ENCODE measurements around the gene XIRP2. TPM values are rescaled to one million over a fixed set of nuclear protein-coding genes. Genes with fewer than 3 reads are reported as not detected.

XIRP2 gene
- total and polyA plus RNA-seq, 3 experiments from 2014 or later, result not detected

- POLR2A ChIA-PET, result no interaction called here
- no peak overlapping the region for H3K4me3 ChIP-seq (ENCODE audit: low read length)
- H3K4me3 Mint-ChIP-seq, result no peak overlapping the region
- H3K4me1 ChIP-seq (ENCODE audit: insufficient read depth, low read length), result no peaks in the 10 kb centered on the region
- peaks cover 0 to 29% (median 5%) of the 10 kb centered on the region in 5 donors for H3K9me3 Mint-ChIP-seq
- no peaks in the 10 kb centered on the region for H3K4me1 Mint-ChIP-seq
- no peak overlapping the region for H3K27ac ChIP-seq (ENCODE audit: low read depth, low read length)
- CTCF ChIA-PET, result no interaction called here
- H3K27ac Mint-ChIP-seq, result no peak overlapping the region
- no peaks in the 10 kb centered on the region for H3K27me3 Mint-ChIP-seq
- DNase-seq, result no peak
- no peaks in the 10 kb centered on the region for H3K36me3 Mint-ChIP-seq
- no peaks in the 10 kb centered on the region for H3K36me3 ChIP-seq (ENCODE audit: insufficient read depth, low read length)
- no peaks in the 10 kb centered on the region for H3K9me3 ChIP-seq (ENCODE audit: low read length)
- H3K27me3 ChIP-seq (ENCODE audit: insufficient read depth, low read length, poor library complexity, severe bottlenecking), result no peaks in the 10 kb centered on the region
Observed at GRCh38 chr2:167114018-167114417, 225.7 kb downstream of the XIRP2 start.

DNA sequence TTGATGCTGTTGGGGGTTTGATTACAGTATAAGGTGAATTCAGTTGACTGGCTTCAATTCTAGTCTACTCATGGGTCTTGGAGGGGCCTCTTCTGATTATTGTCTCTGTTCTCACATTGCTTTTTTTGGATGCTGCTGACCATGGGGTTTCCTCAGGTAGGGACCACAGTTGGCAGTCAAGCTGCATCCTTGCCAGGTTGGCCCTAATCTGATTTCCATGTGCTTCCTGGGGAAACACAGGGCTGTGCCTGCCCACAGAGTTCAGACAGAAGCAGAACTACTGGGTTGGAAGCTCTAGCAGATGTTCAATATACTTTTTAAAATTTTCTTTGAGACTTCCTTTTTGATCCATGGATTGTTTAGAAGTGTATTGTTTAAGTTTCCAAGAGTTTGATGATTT is 227.3 kb downstream of the XIRP2 start:
- H3K4me1 Mint-ChIP-seq, result no peaks in the 10 kb centered on the region
- no peak overlapping the region for H3K27ac Mint-ChIP-seq
- Histone ChIP-seq H3K27ac (ENCODE audit: low read depth, low read length) (no peak overlapping the region), H3K4me3 (ENCODE audit: low read length) (no peak overlapping the region), H3K36me3 (ENCODE audit: insufficient read depth, low read length) (no peaks in the 10 kb centered on the region), H3K4me1 (ENCODE audit: insufficient read depth, low read length) (no peaks in the 10 kb centered on the region), H3K9me3 (ENCODE audit: low read length) (no peaks in the 10 kb centered on the region), H3K27me3 (ENCODE audit: insufficient read depth, low read length, poor library complexity, severe bottlenecking) (no peaks in the 10 kb centered on the region)
- peaks cover 0 to 1% of the 10 kb centered on the region in 2 donors for H3K27me3 Mint-ChIP-seq
- no peak for DNase-seq
- no peaks in the 10 kb centered on the region for H3K36me3 Mint-ChIP-seq
- POLR2A ChIA-PET, result no interaction called here
- CTCF ChIA-PET, result no interaction called here
- peaks cover 0 to 22% (median 5%) of the 10 kb centered on the region in 5 donors for H3K9me3 Mint-ChIP-seq
- no peak overlapping the region for H3K4me3 Mint-ChIP-seq

DNA sequence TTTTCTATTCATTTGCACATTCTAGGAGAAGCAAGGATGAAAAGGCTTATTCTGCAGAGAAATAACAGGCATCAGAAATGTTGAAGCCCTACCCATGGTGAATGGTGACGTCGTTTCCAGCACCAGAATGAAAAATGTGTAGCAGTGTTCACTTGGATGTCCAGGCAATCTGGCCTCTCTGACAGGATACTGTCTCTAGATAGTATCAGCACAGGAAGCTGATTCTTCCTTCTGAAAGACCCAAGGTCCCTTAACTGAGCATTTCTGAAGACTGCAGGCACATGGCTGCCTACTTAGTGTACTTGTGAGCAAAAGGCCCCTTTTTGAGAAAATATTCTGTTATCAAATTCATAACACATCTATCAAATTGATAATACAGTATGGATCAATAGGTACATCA is 234.1 kb downstream of the XIRP2 start:
- H3K4me1 ChIP-seq (ENCODE audit: insufficient read depth, low read length), result no peaks in the 10 kb centered on the region
- Mint-ChIP-seq H3K9me3 (peaks cover 0 to 2% (median 0%) of the 10 kb centered on the region in 5 donors), H3K4me3 (no peak overlapping the region), H3K27me3 (peaks cover 0 to 1% of the 10 kb centered on the region in 2 donors), H3K36me3 (no peaks in the 10 kb centered on the region), H3K27ac (no peak overlapping the region), H3K4me1 (no peaks in the 10 kb centered on the region)
- no peaks in the 10 kb centered on the region for H3K27me3 ChIP-seq (ENCODE audit: insufficient read depth, low read length, poor library complexity, severe bottlenecking)
- H3K27ac ChIP-seq (ENCODE audit: low read depth, low read length), result no peak overlapping the region
- no peak overlapping the region for H3K4me3 ChIP-seq (ENCODE audit: low read length)
- ChIA-PET POLR2A (no interaction called here), CTCF (no interaction called here)
- no peaks in the 10 kb centered on the region for H3K9me3 ChIP-seq (ENCODE audit: low read length)
- H3K36me3 ChIP-seq (ENCODE audit: insufficient read depth, low read length), result no peaks in the 10 kb centered on the region
- no peak for DNase-seq

DNA sequence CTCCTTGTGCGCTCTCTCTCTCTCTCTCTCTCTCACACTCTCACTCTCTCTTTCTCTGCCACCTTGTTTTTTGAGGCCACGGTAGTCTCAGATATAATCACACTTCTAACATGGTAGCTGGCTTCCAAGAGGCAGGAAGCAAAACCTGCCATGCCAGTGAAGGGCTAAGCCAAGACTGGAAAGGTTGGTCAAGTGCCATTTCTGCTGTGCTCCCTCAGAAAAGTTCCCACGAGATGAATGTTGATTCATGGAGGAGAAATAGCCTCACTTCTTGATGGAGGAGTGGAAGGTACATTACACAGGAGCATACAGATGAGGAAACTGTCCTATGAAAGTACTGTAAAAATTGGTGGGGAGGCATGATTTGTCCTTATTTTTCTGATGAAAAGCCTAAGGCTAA is 237.9 kb downstream of the XIRP2 start:
- Mint-ChIP-seq H3K27ac (no peak overlapping the region), H3K36me3 (no peaks in the 10 kb centered on the region), H3K27me3 (no peaks in the 10 kb centered on the region), H3K9me3 (peaks cover 0 to 3% (median 0%) of the 10 kb centered on the region in 5 donors), H3K4me1 (no peaks in the 10 kb centered on the region), H3K4me3 (no peak overlapping the region)
- Histone ChIP-seq H3K9me3 (ENCODE audit: low read length) (no peaks in the 10 kb centered on the region), H3K4me3 (ENCODE audit: low read length) (no peak overlapping the region), H3K36me3 (ENCODE audit: insufficient read depth, low read length) (no peaks in the 10 kb centered on the region), H3K4me1 (ENCODE audit: insufficient read depth, low read length) (no peaks in the 10 kb centered on the region), H3K27ac (ENCODE audit: low read depth, low read length) (no peak overlapping the region), H3K27me3 (ENCODE audit: insufficient read depth, low read length, poor library complexity, severe bottlenecking) (no peaks in the 10 kb centered on the region)
- ChIA-PET CTCF (no interaction called here), POLR2A (no interaction called here)
- DNase-seq, result no peak

DNA sequence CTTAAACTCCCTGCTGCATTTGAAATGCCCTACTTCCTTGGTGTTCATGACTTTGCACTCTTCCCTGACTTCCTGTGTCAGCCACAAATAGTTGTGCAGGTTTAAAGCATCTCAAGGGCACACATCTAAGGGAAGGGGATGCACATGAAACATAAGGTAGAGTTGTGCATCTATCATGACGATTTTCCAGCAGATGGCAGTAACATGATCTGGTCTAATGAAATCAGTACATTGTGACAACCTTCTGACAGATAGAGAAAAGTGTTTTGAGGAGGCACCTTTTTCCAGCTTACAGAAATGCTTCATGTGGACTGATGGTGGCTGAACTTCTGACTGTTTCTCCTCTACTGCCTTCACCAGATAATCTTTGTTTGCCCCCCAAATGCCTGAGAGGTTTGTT is 238.9 kb downstream of the XIRP2 start:
- Histone ChIP-seq H3K4me3 (ENCODE audit: low read length) (no peak overlapping the region), H3K27me3 (ENCODE audit: insufficient read depth, low read length, poor library complexity, severe bottlenecking) (no peaks in the 10 kb centered on the region), H3K36me3 (ENCODE audit: insufficient read depth, low read length) (no peaks in the 10 kb centered on the region), H3K27ac (ENCODE audit: low read depth, low read length) (no peak overlapping the region), H3K9me3 (ENCODE audit: low read length) (no peaks in the 10 kb centered on the region), H3K4me1 (ENCODE audit: insufficient read depth, low read length) (no peaks in the 10 kb centered on the region)
- H3K27me3 Mint-ChIP-seq, result no peaks in the 10 kb centered on the region
- ChIA-PET CTCF (no interaction called here), POLR2A (no interaction called here)
- H3K4me1 Mint-ChIP-seq, result no peaks in the 10 kb centered on the region
- peaks cover 0 to 3% (median 0%) of the 10 kb centered on the region in 5 donors for H3K9me3 Mint-ChIP-seq
- H3K27ac Mint-ChIP-seq, result no peak overlapping the region
- DNase-seq, result no peak
- H3K36me3 Mint-ChIP-seq, result no peaks in the 10 kb centered on the region
- H3K4me3 Mint-ChIP-seq, result no peak overlapping the region

DNA sequence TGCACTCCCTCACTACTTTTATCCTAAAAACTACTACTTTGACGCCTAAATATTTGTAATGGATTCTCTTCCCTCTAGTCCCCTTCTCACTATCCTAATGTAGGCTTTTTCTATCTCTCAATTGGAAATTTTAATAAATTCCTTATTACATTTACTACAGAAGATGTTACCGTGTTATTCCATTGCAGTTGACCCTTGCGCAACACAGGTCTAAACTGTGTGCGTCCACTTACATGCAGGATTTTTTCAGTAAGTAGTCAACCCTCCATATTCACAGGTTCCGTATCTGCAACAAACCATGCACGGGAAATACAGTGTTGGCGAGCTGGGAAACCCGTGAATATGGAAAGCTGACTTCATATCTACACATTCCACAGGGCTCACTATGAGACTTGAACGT is 239.8 kb downstream of the XIRP2 start:
- Mint-ChIP-seq H3K4me1 (no peaks in the 10 kb centered on the region), H3K36me3 (no peaks in the 10 kb centered on the region), H3K4me3 (no peak overlapping the region), H3K27me3 (no peaks in the 10 kb centered on the region), H3K9me3 (peaks cover 0 to 3% (median 0%) of the 10 kb centered on the region in 5 donors), H3K27ac (no peak overlapping the region)
- H3K9me3 ChIP-seq (ENCODE audit: low read length), result no peaks in the 10 kb centered on the region
- H3K4me1 ChIP-seq (ENCODE audit: insufficient read depth, low read length), result no peaks in the 10 kb centered on the region
- ChIA-PET CTCF (no interaction called here), POLR2A (no interaction called here)
- no peak overlapping the region for H3K4me3 ChIP-seq (ENCODE audit: low read length)
- no peak overlapping the region for H3K27ac ChIP-seq (ENCODE audit: low read depth, low read length)
- no peak for DNase-seq
- H3K36me3 ChIP-seq (ENCODE audit: insufficient read depth, low read length), result no peaks in the 10 kb centered on the region
- H3K27me3 ChIP-seq (ENCODE audit: insufficient read depth, low read length, poor library complexity, severe bottlenecking), result no peaks in the 10 kb centered on the region

GRCh38 chr2:167132066-167132465 is 243.8 kb downstream of the XIRP2 start:
- Mint-ChIP-seq H3K4me1 (no peaks in the 10 kb centered on the region), H3K36me3 (no peaks in the 10 kb centered on the region), H3K27me3 (no peaks in the 10 kb centered on the region), H3K9me3 (peaks cover 0 to 3% (median 0%) of the 10 kb centered on the region in 5 donors), H3K27ac (no peak overlapping the region), H3K4me3 (no peak overlapping the region)
- Histone ChIP-seq H3K4me1 (ENCODE audit: insufficient read depth, low read length) (no peaks in the 10 kb centered on the region), H3K27ac (ENCODE audit: low read depth, low read length) (no peak overlapping the region), H3K27me3 (ENCODE audit: insufficient read depth, low read length, poor library complexity, severe bottlenecking) (no peaks in the 10 kb centered on the region), H3K36me3 (ENCODE audit: insufficient read depth, low read length) (no peaks in the 10 kb centered on the region), H3K4me3 (ENCODE audit: low read length) (no peak overlapping the region), H3K9me3 (ENCODE audit: low read length) (no peaks in the 10 kb centered on the region)
- ChIA-PET CTCF (no interaction called here), POLR2A (no interaction called here)
- no peak for DNase-seq

- no peak overlapping the region for H3K4me3 Mint-ChIP-seq
- no peaks in the 10 kb centered on the region for H3K9me3 ChIP-seq (ENCODE audit: low read length)
- no peaks in the 10 kb centered on the region for H3K27me3 ChIP-seq (ENCODE audit: insufficient read depth, low read length, poor library complexity, severe bottlenecking)
- no peaks in the 10 kb centered on the region for H3K36me3 ChIP-seq (ENCODE audit: insufficient read depth, low read length)
- no peaks in the 10 kb centered on the region for H3K27me3 Mint-ChIP-seq
- H3K27ac Mint-ChIP-seq, result no peak overlapping the region
- DNase-seq, result no peak
- H3K4me1 Mint-ChIP-seq, result no peaks in the 10 kb centered on the region
- no peaks in the 10 kb centered on the region for H3K4me1 ChIP-seq (ENCODE audit: insufficient read depth, low read length)
- CTCF ChIA-PET, result no interaction called here
- no peak overlapping the region for H3K4me3 ChIP-seq (ENCODE audit: low read length)
- no peaks in the 10 kb centered on the region for H3K36me3 Mint-ChIP-seq
- POLR2A ChIA-PET, result no interaction called here
- no peak overlapping the region for H3K27ac ChIP-seq (ENCODE audit: low read depth, low read length)
- peaks cover 0 to 3% (median 0%) of the 10 kb centered on the region in 5 donors for H3K9me3 Mint-ChIP-seq
Observed at GRCh38 chr2:167132906-167133555, 244.8 kb downstream of the XIRP2 start.

DNA sequence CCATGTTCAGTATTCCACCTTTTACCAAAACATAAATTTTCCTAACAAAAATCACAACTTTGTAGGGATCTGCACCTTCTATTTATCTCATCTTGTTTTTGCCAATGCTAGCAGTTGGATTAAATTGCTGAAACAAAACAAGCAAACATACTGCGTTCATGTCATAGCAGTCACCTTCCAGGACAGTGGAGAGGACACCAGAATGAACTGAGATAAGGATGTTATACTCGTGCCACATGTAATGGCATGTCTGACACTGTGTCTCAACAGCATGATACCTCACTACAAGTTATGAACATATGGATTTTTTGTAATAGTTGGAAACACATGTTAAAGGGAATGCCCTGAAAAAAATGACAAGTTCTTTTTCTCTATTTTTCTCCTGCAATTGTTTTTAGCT is 245.3 kb downstream of the XIRP2 start:
- H3K4me1 ChIP-seq (ENCODE audit: insufficient read depth, low read length), result no peaks in the 10 kb centered on the region
- Mint-ChIP-seq H3K27me3 (no peaks in the 10 kb centered on the region), H3K36me3 (no peaks in the 10 kb centered on the region), H3K4me1 (no peaks in the 10 kb centered on the region), H3K9me3 (peaks cover 0 to 2% (median under 1%) of the 10 kb centered on the region in 5 donors), H3K4me3 (no peak overlapping the region), H3K27ac (no peak overlapping the region)
- H3K36me3 ChIP-seq (ENCODE audit: insufficient read depth, low read length), result no peaks in the 10 kb centered on the region
- H3K27ac ChIP-seq (ENCODE audit: low read depth, low read length), result no peak overlapping the region
- H3K4me3 ChIP-seq (ENCODE audit: low read length), result no peak overlapping the region
- no peaks in the 10 kb centered on the region for H3K9me3 ChIP-seq (ENCODE audit: low read length)
- no peaks in the 10 kb centered on the region for H3K27me3 ChIP-seq (ENCODE audit: insufficient read depth, low read length, poor library complexity, severe bottlenecking)
- ChIA-PET CTCF (no interaction called here), POLR2A (no interaction called here)
- no peak for DNase-seq

Data from CD8-positive, alpha-beta memory T cell (primary cell).